Measurements from ENCODE around the gene RBP5. TPM values are rescaled to one million over a fixed set of nuclear protein-coding genes. Genes with fewer than 3 reads are reported as not detected.

Gene RBP5
- total and polyA plus RNA-seq, 4 experiments from 2014 or later, result 1.2 to 1.3 TPM; not detected in 2

- peaks cover 0 to 3% of the 10 kb centered on the region in 2 donors for H3K36me3 Mint-ChIP-seq
- Histone ChIP-seq H3K9me3 (ENCODE audit: control insufficient read depth in 1 of 2, low read length in 2 of 2) (no peaks in the 10 kb centered on the region), H3K4me1 (ENCODE audit: insufficient read depth, low read length) (peaks cover 15% of the 10 kb centered on the region), H3K4me3 (ENCODE audit: low read length in 2 of 2) (no peak overlapping the region), H3K27me3 (ENCODE audit: insufficient read depth, low read length) (no peaks in the 10 kb centered on the region), H3K36me3 (ENCODE audit: insufficient read depth, low read length) (no peaks in the 10 kb centered on the region), H3K27ac (ENCODE audit: low read depth, low read length) (no peak overlapping the region)
- H3K4me1 Mint-ChIP-seq, result peaks cover 6 to 12% (median 8%) of the 10 kb centered on the region in 4 donors
- H3K9me3 Mint-ChIP-seq, result peaks cover 0 to 1% (median 0%) of the 10 kb centered on the region in 8 donors
- no peaks in the 10 kb centered on the region for H3K27me3 Mint-ChIP-seq
- CTCF ChIA-PET (ENCODE audit: partially characterized antibody), result interaction anchor here (0.8 to 2.7 kb wide), 12 partner anchors 10 to 224 kb away, joined by 3 to 26 read pairs (median 3); partner anchors contain the start of genes C1RL, RNU7-1 and TPI1
- POLR2A ChIA-PET (ENCODE audit: partially characterized antibody), result interaction anchor here (1.0 to 2.3 kb wide), 3 partner anchors 15 to 220 kb away, joined by 3 to 7 read pairs (median 6); partner anchors contain the start of genes C12orf57, RNU7-1 and SPSB2
- H3K27ac Mint-ChIP-seq, result peak overlapping the region in 1 of 7 donors; percentile 57
- peak overlapping the region in 2 of 8 donors; percentile 38 to 43 for H3K4me3 Mint-ChIP-seq
- intact Hi-C loops (cut with micrococcal nuclease), result loop anchor here (1.0 to 5.0 kb wide), 4 partner anchors 76 to 224 kb away; partner anchors contain the start of genes C12orf57 and LPCAT3
- DNase-seq, result no peak
These were observed 35.7 kb downstream of the RBP5 start for GRCh38 chr12:7092986-7093460.

GRCh38 chr12:7092229-7092985 is 36.3 kb downstream of the RBP5 start, which contains the start of gene C1R:
C1R (minus strand) TSS chr12:7092445; CDS start chr12:7092388, 57 bp downstream.
- peak within 1 kb of the TSS in 1 of 2 donors; percentile 56 for H3K4me3 ChIP-seq (ENCODE audit: low read length in 2 of 2)
- peak; percentile 60 to 71 (median 63) for DNase-seq
- Mint-ChIP-seq H3K27ac (peak within 1 kb of the TSS in 5 of 7 donors; percentile 57 to 89 (median 84)), H3K4me1 (peaks cover 6 to 12% (median 8%) of the 10 kb centered on the region in 4 donors), H3K27me3 (no peaks in the 10 kb centered on the region), H3K9me3 (peaks cover 0 to 1% (median 0%) of the 10 kb centered on the region in 8 donors), H3K36me3 (peaks cover 0 to 3% of the 10 kb centered on the region in 2 donors), H3K4me3 (peak within 1 kb of the TSS; percentile 70 to 90 (median 86))
- POLR2A ChIA-PET (ENCODE audit: partially characterized antibody), result interaction anchor here (1.0 to 2.3 kb wide), 3 partner anchors 16 to 219 kb away, joined by 3 to 7 read pairs (median 6); partner anchors contain the start of genes C12orf57, RNU7-1 and SPSB2
- H3K27me3 ChIP-seq (ENCODE audit: insufficient read depth, low read length), result no peaks in the 10 kb centered on the region
- CTCF ChIA-PET (ENCODE audit: partially characterized antibody), result interaction anchor here (0.8 to 2.7 kb wide), 12 partner anchors 10 to 223 kb away, joined by 3 to 26 read pairs (median 3); partner anchors contain the start of genes C1RL, RNU7-1 and TPI1
- no peaks in the 10 kb centered on the region for H3K36me3 ChIP-seq (ENCODE audit: insufficient read depth, low read length)
- peak within 1 kb of the TSS; percentile 44 for H3K27ac ChIP-seq (ENCODE audit: low read depth, low read length)
- H3K9me3 ChIP-seq (ENCODE audit: control insufficient read depth in 1 of 2, low read length in 2 of 2), result no peaks in the 10 kb centered on the region
- intact Hi-C loops (cut with micrococcal nuclease), result loop anchor here (1.0 to 5.0 kb wide), 4 partner anchors 75 to 223 kb away; partner anchors contain the start of genes C12orf57 and LPCAT3
- H3K4me1 ChIP-seq (ENCODE audit: insufficient read depth, low read length), result peaks cover 15% of the 10 kb centered on the region

- Mint-ChIP-seq H3K9me3 (peaks cover 0 to 1% (median 0%) of the 10 kb centered on the region in 8 donors), H3K4me3 (peak overlapping the region; percentile 70 to 90 (median 86)), H3K36me3 (peaks cover 0 to 3% of the 10 kb centered on the region in 2 donors), H3K4me1 (peaks cover 6 to 12% (median 8%) of the 10 kb centered on the region in 4 donors), H3K27ac (peak overlapping the region in 4 of 7 donors; percentile 57 to 89 (median 86)), H3K27me3 (no peaks in the 10 kb centered on the region)
- intact Hi-C loops (cut with micrococcal nuclease), result loop anchor here (1.0 to 5.0 kb wide), 4 partner anchors 74 to 222 kb away; partner anchors contain the start of genes C12orf57 and LPCAT3
- ChIA-PET CTCF (ENCODE audit: partially characterized antibody) (interaction anchor here (0.9 to 5.3 kb wide), 13 partner anchors 11 to 168 kb away, joined by 3 to 29 read pairs (median 3); partner anchors contain the start of genes C12orf57, C1RL and RNU7-1), POLR2A (ENCODE audit: partially characterized antibody) (interaction anchor here (1.2 to 2.3 kb wide), 2 partner anchors 16 to 224 kb away, joined by 3 to 6 read pairs; partner anchors contain the start of gene TPI1)
- peak overlapping the region in 1 of 2 donors; percentile 56 for H3K4me3 ChIP-seq (ENCODE audit: low read length in 2 of 2)
- H3K4me1 ChIP-seq (ENCODE audit: insufficient read depth, low read length), result peaks cover 15% of the 10 kb centered on the region
- no peaks in the 10 kb centered on the region for H3K9me3 ChIP-seq (ENCODE audit: control insufficient read depth in 1 of 2, low read length in 2 of 2)
- H3K27ac ChIP-seq (ENCODE audit: low read depth, low read length), result peak overlapping the region; percentile 44
- H3K27me3 ChIP-seq (ENCODE audit: insufficient read depth, low read length), result no peaks in the 10 kb centered on the region
- H3K36me3 ChIP-seq (ENCODE audit: insufficient read depth, low read length), result no peaks in the 10 kb centered on the region
- no peak for DNase-seq
These were observed 36.9 kb downstream of the RBP5 start for GRCh38 chr12:7091660-7092228.

GRCh38 chr12:7091171-7091570 is 37.5 kb downstream of the RBP5 start:
- no peak overlapping the region for H3K4me3 ChIP-seq (ENCODE audit: low read length in 2 of 2)
- intact Hi-C loops (cut with micrococcal nuclease), result loop anchor here (5.0 kb wide), 1 partner anchor 74 kb away; the partner anchor contains the start of gene LPCAT3
- peaks cover 15% of the 10 kb centered on the region for H3K4me1 ChIP-seq (ENCODE audit: insufficient read depth, low read length)
- H3K9me3 Mint-ChIP-seq, result peaks cover 0 to 1% (median 0%) of the 10 kb centered on the region in 8 donors
- peaks cover 0 to 3% of the 10 kb centered on the region in 2 donors for H3K36me3 Mint-ChIP-seq
- no peak for DNase-seq
- peaks cover 6 to 12% (median 8%) of the 10 kb centered on the region in 4 donors for H3K4me1 Mint-ChIP-seq
- ChIA-PET POLR2A (ENCODE audit: partially characterized antibody) (interaction anchor here (1.2 kb wide), 1 partner anchor 224 kb away, joined by 3 read pairs; the partner anchor contains the start of gene TPI1), CTCF (ENCODE audit: partially characterized antibody) (interaction anchor here (0.9 to 5.3 kb wide), 10 partner anchors 11 to 167 kb away, joined by 3 to 29 read pairs (median 3); partner anchors contain the start of genes C12orf57, C1RL and RNU7-1)
- no peak overlapping the region for H3K27ac ChIP-seq (ENCODE audit: low read depth, low read length)
- H3K9me3 ChIP-seq (ENCODE audit: control insufficient read depth in 1 of 2, low read length in 2 of 2), result no peaks in the 10 kb centered on the region
- no peaks in the 10 kb centered on the region for H3K36me3 ChIP-seq (ENCODE audit: insufficient read depth, low read length)
- no peaks in the 10 kb centered on the region for H3K27me3 ChIP-seq (ENCODE audit: insufficient read depth, low read length)
- H3K4me3 Mint-ChIP-seq, result peak overlapping the region in 2 of 8 donors; percentile 17 to 21
- peak overlapping the region in 1 of 7 donors; percentile 81 for H3K27ac Mint-ChIP-seq
- no peaks in the 10 kb centered on the region for H3K27me3 Mint-ChIP-seq

GRCh38 chr12:7090222-7090998 is 38.3 kb downstream of the RBP5 start:
- Mint-ChIP-seq H3K27me3 (no peaks in the 10 kb centered on the region), H3K4me1 (peaks cover 6 to 12% (median 8%) of the 10 kb centered on the region in 4 donors), H3K36me3 (peaks cover 0 to 3% of the 10 kb centered on the region in 2 donors), H3K9me3 (peaks cover 0 to 1% (median 0%) of the 10 kb centered on the region in 8 donors), H3K27ac (peak overlapping the region in 1 of 7 donors; percentile 88), H3K4me3 (peak overlapping the region in 1 of 8 donors; percentile 20)
- Histone ChIP-seq H3K4me3 (ENCODE audit: low read length in 2 of 2) (no peak overlapping the region), H3K4me1 (ENCODE audit: insufficient read depth, low read length) (peaks cover 15% of the 10 kb centered on the region), H3K36me3 (ENCODE audit: insufficient read depth, low read length) (no peaks in the 10 kb centered on the region), H3K9me3 (ENCODE audit: control insufficient read depth in 1 of 2, low read length in 2 of 2) (no peaks in the 10 kb centered on the region), H3K27me3 (ENCODE audit: insufficient read depth, low read length) (no peaks in the 10 kb centered on the region), H3K27ac (ENCODE audit: low read depth, low read length) (no peak overlapping the region)
- intact Hi-C loops (cut with micrococcal nuclease), result loop anchor here (5.0 kb wide), 1 partner anchor 73 kb away; the partner anchor contains the start of gene LPCAT3
- no peak for DNase-seq
- POLR2A ChIA-PET (ENCODE audit: partially characterized antibody), result interaction anchor here (1.2 kb wide), 2 partner anchors 146 to 223 kb away, joined by 3 to 4 read pairs; partner anchors contain the start of gene TPI1
- CTCF ChIA-PET (ENCODE audit: partially characterized antibody), result interaction anchor here (1.0 to 5.3 kb wide), 7 partner anchors 12 to 167 kb away, joined by 3 to 29 read pairs (median 5); partner anchors contain the start of genes C12orf57, C1RL and RNU7-1

Data from CD4-positive, alpha-beta memory T cell (primary cell).